DOHH2 (cell line): ENCODE measurements around the gene DBN1.
"Not testable (repeated sequence)": the region's sequence is repeated elsewhere in the genome, so short reads cannot be mapped to it uniquely, and the experiment has no call there.

Experiments
- CTCF ChIP-seq: fragments of 200-600 bp; sonication (generic); IDR thresholded peaks from one replicate; pipeline ENCODE4 v1.5.1; 2014; ENCODE audit warnings: antibody characterized with exemption, mild to moderate bottlenecking, low read depth, low read length; ENCODE audit not compliant: poor library complexity, severe bottlenecking
- EZH2phosphoT487 ChIP-seq: fragments of 200-600 bp; sonication (generic); IDR thresholded peaks from 2 replicates; pipeline ENCODE4 v1.6.1; 2017; ENCODE audit warnings: borderline replicate concordance, mild to moderate bottlenecking, antibody characterized with exemption, low read length, moderate library complexity, mixed read lengths

GRCh38 chr5:177485753-177486152, 12.3 kb upstream of the DBN1 start:
- not testable (repeated sequence) for TF ChIP-seq CTCF, EZH2phosphoT487
